Fibroblast of peridontal ligament (primary cell): Measurements from ENCODE around the gene GUCY2D.
A peak's percentile ranks its signal among the peaks of the same experiment; 100 is the strongest.
"Not testable (repeated sequence)": the region's sequence is repeated elsewhere in the genome, so short reads cannot be mapped to it uniquely, and the experiment has no call there.

Experiments
- DNase-seq: peaks from one replicate; pipeline ENCODE4 v3.0.0-alpha.2; 2010; ENCODE audit errors: extremely low read depth

GUCY2D gene

DNA sequence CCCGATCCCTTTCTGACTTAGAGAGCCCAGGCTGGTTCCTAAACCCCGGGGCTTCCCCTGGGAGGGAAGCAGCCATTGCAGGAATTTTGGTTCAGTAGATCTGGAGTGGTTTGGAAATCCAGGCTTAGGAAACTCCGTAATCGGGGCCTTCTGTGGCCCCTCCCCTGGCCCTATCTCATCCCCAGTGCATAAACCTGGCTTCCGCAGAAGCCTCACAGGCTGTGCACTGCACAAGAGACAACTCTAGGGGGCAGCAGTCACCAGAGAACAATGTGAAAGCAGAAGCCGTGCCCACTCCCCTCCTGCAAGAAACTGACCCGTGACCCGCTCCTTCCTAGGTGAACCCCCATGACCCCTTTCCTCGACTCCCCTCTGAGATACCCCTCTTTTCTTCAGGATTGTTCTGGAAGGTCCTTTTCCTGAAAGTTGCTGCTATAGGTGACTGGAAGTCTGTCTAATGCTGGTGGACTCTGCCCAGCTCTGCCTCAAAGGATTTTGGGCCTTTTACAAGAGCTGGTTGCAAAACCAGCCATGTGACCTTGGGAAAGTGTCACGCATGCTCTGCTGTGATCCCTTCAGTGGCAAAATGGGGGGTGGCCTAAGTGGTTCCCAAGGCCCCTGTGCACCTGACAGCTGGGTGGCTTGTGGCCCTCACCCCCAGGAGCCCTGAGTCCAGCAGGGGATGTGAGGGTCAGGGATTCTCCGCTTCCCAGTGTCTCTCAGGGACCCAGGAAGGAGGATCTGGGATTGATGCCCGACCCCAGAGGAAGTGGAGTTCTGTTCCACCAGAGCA is 14.4 kb downstream of the GUCY2D start:
- peak; percentile 11 for DNase-seq

DNA sequence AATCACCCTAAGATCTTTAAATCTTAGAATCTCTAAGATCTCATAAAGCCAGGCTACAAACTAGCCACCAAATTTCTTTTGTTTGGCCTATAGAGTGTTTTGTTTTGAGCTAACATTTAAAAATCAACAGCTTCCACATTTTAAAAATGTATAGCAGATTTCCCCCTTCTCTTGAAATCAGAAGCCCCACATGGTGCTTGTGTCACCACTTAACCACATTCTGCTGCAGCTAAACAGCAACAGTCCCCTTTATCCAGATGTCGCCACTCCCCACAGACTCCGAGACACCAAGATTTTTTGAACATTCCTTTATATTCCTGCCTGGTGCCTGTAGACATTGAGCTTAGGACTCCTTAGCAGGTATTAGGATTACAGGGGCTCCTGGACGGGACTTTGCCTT is 16.0 kb downstream of the GUCY2D start:
- no peak for DNase-seq

GRCh38 chr17:8019166-8019565 is 16.8 kb downstream of the GUCY2D start:
- DNase-seq = no peak

- DNase-seq = no peak
Observed at GRCh38 chr17:8019665-8020650, 17.5 kb downstream of the GUCY2D start.

GRCh38 chr17:8020776-8021564 is 18.6 kb downstream of the GUCY2D start:
- no peak for DNase-seq

- DNase-seq = no peak
Observed at GRCh38 chr17:8021565-8022359, 19.3 kb downstream of the GUCY2D start.

DNA sequence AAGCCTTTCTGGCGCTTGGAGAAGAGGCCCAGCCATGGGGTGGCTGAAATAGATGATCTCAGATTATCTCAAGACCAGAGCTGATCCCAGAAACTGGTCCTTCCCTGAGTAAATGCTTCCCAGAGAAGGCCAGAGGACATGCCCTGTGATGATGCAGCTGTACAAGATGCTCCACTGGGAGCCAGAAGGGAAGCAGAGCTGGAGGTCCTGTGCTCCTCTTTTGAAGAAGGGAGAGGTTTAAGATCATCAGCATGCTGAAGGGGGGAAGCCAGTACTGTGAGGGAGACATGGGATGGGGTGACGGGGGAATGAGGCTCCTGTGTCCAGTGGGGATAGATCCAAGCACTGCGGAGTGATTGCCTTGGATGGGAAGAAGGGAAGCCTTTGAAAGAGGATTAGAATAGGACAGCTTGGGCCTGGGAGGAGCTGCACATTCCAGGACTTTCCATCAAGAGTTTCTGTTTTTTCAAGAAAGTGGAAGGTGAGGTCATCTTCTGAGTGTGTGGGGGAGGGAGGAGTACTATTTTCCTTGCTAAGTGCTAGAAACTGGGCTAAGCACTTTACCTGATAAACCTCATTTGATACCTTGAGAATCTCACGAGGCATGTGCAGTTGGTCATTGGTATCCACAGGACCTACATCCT is 20.1 kb downstream of the GUCY2D start:
- no peak for DNase-seq

GRCh38 chr17:8024161-8024560 is 21.7 kb downstream of the GUCY2D start:
- not testable (repeated sequence) for DNase-seq

DNA sequence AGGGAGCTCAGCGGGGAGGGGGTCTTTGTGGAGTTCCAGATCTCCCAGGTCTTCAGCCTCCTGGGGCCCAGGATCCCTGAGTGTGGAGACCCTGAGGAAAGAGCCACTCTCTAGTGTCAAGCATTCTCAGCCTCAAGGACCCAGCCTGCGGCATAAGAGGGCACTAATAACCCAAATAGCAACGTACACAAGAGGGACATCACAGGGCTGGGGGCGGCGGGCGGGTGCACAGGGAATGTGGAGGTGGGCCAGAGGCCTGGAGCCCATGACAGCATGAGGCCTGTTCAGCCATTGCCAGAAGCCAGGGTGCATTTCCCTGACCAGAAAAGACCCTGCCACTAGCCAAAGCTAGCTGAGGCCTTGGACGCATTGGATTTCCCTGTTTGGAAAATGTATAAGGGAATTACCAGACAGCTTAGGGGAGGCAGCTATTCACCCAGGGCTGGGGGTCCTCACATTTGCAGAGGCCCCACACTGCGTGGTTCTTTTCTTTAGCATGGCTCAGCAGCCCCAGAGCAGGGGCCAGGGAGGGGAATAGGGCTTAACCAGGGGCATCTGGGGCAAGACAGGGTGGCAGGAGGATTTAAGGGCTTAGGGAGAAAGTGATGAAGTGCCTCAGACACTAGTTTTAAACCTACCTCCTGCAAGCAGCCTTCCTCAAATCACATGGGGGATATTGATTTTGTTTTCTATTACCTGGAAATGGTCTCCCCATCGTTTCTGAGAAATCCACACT is 22.9 kb downstream of the GUCY2D start:
- DNase-seq = no peak

DNA sequence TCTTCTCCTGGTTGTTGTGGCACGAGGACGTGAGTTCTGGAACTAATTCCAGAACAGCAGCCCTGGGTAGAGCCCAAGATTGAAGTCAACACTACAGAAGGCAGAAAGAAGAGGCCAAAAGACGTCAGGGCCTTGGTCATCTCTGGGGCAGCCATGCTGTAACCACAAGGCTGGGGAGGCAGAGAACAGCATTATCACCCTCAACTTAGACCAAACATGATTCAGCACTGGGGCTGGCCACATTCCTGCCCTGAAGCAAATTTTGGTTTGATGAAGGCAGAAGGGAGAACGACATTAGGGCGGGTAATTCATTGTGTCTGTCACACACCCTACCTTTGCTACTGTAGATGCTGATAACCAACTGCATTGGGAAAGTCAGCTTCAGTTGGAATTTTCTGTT is 26.7 kb downstream of the GUCY2D start:
- peak; percentile 7 for DNase-seq

- no peak for DNase-seq
Observed at GRCh38 chr17:8031261-8031661, 28.8 kb downstream of the GUCY2D start.

GRCh38 chr17:8031950-8032349 is 29.5 kb downstream of the GUCY2D start:
- DNase-seq = no peak

DNA sequence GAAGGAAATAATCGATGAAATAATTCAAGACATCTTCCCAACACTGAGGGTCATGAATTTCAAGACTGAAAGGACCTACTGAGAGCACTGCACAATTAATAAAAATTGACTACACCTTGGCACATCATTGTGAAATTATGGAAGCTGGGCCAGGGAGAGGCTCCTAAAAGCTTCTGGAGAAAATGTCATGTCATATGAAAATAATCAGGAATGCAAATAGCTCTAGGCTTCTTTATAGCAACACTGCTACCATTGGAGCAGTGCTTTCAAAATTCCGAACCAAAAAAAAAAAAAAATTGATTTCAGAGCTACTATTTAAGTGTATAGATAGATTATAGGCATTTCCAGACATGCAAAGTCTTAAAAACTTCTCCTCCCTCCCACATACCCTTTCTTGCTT is 30.0 kb downstream of the GUCY2D start:
- DNase-seq = no peak

GRCh38 chr17:8038954-8039610 is 36.7 kb downstream of the GUCY2D start, which contains the start of gene ALOX15B:
Gene ALOX15B (plus strand): TSS chr17:8039059. CDS start chr17:8039156, 97 bp downstream.
- no peak for DNase-seq

DNA sequence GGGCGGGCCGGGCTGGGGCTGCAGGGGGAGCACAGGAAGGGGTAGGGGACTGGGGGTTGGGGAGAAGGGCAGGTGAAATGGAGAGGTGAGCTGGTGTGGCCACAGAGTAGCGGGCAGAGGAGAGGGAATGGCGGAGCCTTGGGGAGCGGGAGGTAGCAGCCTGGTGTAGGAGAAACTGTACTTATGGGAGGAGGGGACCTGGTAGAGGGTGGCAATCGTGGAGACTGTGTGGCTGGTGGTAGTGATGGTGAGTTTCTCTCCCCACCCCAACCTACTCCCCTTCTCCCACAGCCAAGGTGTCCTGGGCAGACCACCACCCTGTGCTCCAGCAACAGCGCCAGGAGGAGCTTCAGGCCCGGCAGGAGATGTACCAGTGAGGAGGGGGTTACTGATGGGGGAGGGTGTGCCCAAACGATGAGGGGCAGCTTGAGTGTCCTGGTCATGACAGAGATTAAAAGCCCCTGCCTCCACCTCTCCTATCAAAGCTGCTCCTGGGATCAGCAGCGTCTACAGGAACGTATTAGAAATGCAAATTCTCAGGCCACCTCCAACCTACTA is 37.3 kb downstream of the GUCY2D start:
- no peak for DNase-seq

GRCh38 chr17:8041249-8041928 is 39.0 kb downstream of the GUCY2D start:
- DNase-seq = peak; percentile 75

DNA sequence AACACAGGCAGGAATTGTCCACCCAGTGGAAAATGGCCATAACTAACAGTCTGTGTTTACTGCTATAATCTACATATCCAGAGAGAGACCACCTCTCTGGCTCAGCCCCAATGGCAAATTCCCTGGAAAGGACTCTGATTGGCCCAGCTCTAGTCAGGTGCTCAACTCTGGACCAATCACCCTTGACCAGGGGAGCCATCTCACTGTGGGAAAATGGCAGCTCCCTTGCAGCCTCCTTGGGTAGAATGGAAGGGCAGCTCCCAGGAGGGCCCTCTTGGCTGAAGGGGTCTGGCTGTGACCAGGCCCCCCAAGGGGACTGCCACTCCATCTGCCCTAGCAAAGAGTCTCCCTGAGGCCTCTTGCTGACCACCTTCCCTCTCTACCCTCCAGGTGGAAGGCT is 39.6 kb downstream of the GUCY2D start:
- DNase-seq = no peak
